Measurements from ENCODE around the gene GAS2L2.
"Not testable (repeated sequence)": the region's sequence is repeated elsewhere in the genome, so short reads cannot be mapped to it uniquely, and the experiment has no call there.

GAS2L2 gene

DNA sequence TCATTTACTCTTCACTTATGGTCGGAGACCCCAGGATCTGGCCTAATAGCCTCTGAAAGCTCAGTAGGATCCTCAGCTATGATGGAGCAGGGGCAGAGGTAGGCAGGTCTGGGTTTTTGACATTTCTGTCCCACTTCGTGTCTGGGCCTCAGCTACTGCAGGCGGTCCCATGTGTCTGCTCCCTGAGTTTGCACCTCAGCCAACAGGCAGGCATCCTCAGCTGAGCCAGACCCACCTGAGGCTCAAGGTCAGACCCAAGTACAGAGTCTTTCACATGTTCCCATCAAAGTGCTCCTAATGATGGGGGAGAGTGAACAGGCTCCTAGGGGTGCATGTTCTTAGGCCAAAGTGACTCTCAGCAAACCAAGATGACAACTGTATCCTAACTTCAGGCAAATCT, 24.5 kb downstream of the GAS2L2 start:
- no peak for DNase-seq (ENCODE audit: low read depth, low spot score)

DNA sequence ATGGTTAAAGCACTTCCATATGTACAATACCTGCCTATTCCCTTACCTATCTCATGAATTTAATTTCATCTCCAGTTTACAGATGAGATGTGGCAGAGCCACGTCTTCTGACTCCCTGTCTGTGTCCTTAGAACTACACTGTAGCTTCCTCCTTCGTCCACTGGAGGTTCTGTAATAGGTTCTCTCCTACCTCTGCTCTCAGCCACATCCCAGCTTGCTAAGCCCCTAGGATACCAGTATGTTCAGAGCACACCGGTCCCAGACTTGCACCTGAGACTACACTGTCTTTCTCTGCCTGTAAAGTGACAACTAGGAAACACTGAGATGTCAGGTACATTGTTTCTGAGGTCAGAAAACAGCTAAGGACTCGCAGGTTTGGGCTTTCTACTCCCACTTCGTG, 25.4 kb downstream of the GAS2L2 start:
- no peak for DNase-seq (ENCODE audit: low read depth, low spot score)

- no peak for DNase-seq (ENCODE audit: low read depth, low spot score)
These were observed 26.0 kb downstream of the GAS2L2 start for GRCh38 chr17:35726953-35727460.

DNA sequence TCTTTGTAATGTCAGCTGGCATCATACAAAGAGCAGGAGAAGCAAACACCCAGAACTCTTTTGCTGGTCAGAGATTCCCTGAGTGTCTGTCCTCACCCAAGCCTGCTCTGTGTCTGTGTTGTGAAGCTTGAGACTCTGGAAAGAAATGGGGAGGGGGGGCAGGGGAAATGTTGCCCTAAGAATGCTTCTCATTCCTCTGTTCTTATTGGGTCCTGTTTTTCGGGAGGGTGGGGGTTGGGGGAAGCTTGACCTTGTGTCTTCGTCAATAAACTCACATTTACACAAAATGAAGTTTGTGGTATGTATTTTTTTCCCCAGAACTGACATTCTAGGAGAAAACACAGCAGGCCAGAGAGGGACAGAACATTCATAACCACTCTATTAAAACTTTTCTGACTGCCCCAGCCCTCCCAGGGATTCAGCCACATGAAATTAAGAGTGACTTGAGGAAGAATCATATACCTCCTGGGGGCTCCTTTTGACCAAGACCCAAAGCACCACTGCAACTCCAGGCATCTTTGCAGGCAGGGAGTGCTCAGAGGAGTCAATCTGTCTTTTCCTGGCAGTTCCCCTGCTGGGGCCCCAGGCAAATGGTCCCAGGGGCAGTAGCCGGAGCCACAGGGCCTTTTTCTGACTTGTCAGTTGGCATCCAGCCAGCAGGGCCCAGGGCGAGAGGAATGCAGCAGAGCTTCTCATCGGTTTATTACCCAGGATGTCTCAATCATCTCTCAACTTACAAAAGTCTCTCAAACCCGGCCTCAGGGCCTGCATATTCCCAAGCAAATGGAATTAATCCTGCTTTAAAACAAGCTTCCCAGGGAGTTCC, 26.7 kb downstream of the GAS2L2 start:
- no peak for DNase-seq (ENCODE audit: low read depth, low spot score)

DNA sequence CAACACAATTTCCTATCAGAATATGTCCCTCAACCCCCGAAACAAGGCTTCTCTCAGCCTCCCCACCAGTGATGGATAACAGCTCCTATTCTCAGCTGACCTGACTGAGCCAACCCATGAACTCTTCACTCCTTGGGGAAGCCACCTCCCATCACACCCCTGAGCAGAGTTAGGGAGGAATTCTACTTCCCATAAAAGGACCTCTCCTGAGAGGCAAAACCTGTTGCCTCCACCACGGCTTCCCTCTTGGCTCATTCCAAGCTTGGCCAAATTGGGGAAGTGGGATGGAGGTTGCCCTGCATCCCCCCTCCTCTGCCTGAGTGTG, 27.3 kb downstream of the GAS2L2 start:
- DNase-seq (ENCODE audit: low read depth, low spot score), result no peak

GRCh38 chr17:35725058-35725457, 28.0 kb downstream of the GAS2L2 start:
- no peak for DNase-seq (ENCODE audit: low read depth, low spot score)

DNA sequence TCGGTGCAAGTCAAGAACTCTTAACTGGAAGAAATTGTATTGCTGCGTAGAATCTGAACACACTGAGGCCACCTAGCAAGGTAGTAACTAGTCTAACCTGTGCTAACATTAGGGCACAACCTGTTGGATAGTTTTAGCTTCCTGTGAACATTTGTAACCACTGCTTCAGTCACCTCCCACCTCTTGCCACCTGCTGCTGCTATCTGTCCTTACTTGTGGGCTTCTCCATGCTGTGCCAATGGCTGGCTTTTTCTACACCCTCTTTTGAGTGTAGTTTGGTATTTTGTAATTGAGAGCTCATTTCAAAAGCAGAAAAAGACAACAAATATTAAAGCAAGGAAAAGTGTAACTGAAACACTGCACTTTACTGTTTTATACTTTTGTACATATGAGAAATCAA, 29.3 kb downstream of the GAS2L2 start:
- DNase-seq (ENCODE audit: low read depth, low spot score), result no peak

DNA sequence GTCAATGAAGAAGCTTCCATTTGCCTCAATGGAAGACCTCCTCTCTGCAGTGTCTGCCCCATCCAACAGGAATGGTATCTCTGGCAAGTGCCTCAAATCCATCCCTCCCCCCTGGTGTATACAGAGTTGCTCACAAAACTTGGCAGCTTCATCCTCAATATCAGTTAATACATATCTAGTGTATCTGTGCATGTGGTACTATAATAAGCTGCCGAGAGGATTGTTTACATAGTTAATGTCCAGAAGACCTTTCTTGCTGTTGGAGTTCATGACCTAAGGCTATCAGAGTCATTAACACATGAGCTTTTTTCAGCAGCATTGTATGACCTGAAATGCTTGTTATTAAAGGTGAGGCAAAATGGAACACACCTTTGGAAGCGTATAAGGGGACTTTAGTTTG, 35.6 kb downstream of the GAS2L2 start:
- DNase-seq (ENCODE audit: low read depth, low spot score), result no peak

GRCh38 chr17:35716897-35717465, 36.1 kb downstream of the GAS2L2 start:
- DNase-seq (ENCODE audit: low read depth, low spot score), result no peak

DNA sequence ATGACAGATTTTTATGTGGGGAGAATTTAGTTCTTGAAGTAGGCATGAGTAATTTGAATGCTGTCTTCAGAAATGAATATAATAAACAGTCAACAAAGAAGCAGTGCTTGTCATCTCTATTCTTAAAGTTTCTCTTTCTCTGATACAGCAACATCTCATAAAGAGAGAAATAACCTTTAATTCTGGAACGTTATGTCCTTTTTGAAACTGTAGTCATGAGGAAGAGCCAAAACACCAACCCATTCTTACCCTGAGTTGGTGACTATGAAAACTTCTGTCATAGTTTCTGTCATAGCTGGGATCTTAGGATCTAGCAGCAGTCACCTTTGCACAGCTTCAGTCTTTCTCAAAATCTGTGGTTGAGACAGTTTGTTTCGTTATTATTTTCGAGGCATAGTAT, 36.9 kb downstream of the GAS2L2 start:
- DNase-seq (ENCODE audit: low read depth, low spot score), result no peak

DNA sequence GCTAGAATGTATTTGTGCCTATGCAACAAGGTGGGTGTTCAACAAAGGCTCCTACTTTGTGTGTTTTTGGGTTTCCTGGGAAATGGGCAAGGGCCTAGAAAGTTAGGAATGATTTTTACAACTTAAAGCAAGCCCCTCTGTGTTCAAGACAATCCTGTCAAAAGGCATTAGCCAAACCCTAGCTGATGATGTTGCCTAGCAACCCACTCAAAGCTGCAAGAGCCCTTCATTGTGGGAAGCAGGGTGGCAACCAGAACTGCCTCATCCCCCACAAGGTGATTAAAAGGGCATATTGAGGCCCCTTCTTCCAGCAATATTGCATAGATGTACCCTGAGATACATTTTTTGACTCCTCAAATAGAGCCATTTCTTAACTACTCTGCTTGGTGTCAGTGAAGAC, 37.6 kb downstream of the GAS2L2 start:
- DNase-seq (ENCODE audit: low read depth, low spot score), result no peak

- DNase-seq (ENCODE audit: low read depth, low spot score), result no peak
These were observed 38.1 kb downstream of the GAS2L2 start for GRCh38 chr17:35714988-35715387.

DNA sequence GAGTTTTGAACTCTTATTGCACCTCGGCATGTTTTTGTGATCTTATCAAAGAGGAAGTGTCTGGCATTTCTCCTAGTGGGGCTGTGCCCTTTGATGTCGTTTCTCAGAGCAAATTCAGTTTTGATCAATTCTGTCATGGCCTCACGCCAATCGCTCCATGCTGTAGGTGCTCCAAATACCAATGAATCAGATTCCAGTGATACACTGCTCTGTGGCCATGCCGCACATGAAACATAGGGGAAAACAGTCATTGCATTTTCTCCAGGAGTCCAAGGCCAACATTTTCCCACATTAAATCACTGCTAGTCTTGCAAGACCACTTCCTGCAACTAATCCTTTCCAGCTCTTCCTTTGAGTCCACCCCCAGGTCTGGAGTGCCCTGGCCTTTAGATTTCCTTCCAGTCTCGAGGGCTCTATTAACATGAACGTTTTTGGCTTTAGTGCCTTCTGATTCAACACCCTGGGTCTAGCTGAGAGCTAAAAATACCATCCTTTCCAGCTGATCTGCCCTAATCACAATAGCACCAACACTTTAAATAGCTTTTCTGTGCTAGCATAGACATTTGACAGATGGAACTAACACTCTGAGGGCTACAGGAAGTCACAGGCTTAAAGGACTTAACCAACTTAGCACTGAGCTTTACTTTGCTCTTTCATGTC, 39.8 kb downstream of the GAS2L2 start:
- no peak for DNase-seq (ENCODE audit: low read depth, low spot score)

- no peak for DNase-seq (ENCODE audit: low read depth, low spot score)
These were observed 42.1 kb downstream of the GAS2L2 start for GRCh38 chr17:35710950-35711349.

DNA sequence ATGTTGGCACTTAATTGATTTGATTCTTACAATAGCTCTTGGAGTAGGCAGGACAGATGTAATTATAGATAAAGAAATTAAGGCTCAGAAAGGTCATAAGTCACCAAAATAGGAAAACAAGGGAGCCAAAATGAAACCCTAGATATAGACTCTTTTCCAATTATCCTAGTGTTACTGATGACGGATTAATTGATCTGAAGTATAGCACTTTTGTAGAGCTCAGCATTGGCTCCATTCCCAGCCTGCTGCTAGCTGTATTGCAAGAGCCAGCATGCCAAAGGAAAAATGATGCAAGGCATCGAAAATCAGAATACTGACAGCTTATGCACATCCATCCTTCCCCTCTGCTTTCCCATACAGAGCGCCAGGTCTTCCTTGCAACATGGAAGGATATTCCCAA, 43.2 kb downstream of the GAS2L2 start:
- DNase-seq (ENCODE audit: low read depth, low spot score), result no peak

- no peak for DNase-seq (ENCODE audit: low read depth, low spot score)
These were observed 44.1 kb downstream of the GAS2L2 start for GRCh38 chr17:35708951-35709350.

DNA sequence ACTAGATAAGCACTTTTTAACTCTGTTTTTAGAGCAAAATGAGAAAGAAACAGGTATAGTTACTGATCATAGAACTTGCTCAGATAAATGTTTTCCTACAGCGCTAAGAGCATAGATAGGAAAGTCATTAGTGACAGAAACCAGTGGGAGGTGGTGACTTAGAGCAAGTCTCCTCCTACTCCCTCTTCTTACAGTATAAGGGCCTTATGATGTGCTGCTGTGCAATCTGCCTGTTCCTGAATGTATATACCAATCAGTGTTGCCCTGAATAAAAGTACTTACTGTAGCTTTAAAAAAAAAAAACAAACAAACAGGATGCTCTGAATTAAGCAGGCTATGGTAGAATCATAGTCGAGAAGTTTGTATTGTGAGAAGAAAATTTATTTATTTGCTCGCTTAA, 44.9 kb downstream of the GAS2L2 start:
- no peak for DNase-seq (ENCODE audit: low read depth, low spot score)

DNA sequence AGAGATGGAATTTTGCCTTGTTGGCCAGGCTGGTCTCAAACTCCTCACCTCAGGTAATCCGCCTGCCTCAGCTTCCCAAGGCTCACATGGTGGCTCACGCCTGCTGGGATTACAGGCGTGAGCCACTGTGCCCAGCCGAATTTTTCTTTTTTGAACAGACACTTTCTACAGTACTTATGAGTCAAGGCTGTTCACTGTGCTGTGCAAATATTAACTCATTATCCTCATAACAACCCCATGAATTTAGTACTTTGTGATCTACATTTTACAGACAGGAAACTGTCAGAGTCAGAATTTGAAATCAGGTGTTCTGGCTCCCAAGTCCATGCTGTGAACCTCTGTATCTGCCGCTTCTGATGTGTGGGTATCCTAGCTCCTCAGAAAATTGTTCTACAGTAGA, 47.3 kb downstream of the GAS2L2 start:
- DNase-seq (ENCODE audit: low read depth, low spot score), result no peak

- DNase-seq (ENCODE audit: low read depth, low spot score), result no peak
These were observed 47.8 kb downstream of the GAS2L2 start for GRCh38 chr17:35705230-35705629.

DNA sequence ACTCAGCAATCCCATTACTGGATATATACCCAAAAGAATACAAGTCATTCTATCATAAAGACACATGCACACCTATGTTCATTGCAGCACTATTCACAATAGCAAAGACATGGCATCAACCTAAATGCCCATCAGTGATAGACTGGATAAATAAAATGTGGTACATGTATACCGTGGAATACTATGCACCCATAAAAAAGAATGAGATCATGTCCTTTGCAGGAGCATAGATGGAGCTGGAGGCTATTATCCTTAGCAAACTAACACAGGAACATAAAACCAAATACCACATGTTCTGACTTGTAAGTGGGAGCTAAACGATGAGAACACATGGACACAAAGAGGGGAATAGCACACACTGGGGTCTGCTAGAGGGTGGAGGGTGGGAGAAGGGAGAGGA, 49.7 kb downstream of the GAS2L2 start:
- DNase-seq (ENCODE audit: low read depth, low spot score), result not testable (repeated sequence)

- no peak for DNase-seq (ENCODE audit: low read depth, low spot score)
These were observed 51.5 kb downstream of the GAS2L2 start for GRCh38 chr17:35701491-35701890.

DNA sequence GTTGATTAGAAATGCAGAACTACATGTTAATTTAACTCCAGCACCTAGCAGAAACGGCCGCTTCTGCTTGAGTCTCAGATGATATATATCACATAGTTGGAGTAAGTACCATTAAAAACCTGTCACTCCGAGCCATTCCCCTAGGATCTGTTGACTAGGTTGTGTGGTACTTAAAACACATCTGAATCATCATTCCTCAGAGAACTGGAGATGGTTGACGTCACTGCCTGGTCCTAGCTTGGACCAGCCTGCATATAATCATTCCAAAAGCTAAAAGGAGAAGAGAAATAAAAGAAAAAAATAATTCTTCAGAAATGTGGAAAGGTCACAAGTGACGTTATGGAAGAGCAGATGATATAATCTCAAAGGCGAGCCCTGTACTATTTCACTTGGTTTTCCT, 52.9 kb downstream of the GAS2L2 start:
- DNase-seq (ENCODE audit: low read depth, low spot score), result no peak

GRCh38 chr17:35698800-35699199, 54.2 kb downstream of the GAS2L2 start:
- DNase-seq (ENCODE audit: low read depth, low spot score), result no peak

Measured in activated naive CD8-positive, alpha-beta T cell treated with anti-CD3 and anti-CD28 coated beads, Interleukin-2, amount 50 U/mL, for 16 hours (primary cell).